Dedifferentiated amniotic fluid mesenchymal stem cell (primary cell): ENCODE results near the gene PLEKHA3.
A peak's percentile ranks its signal among the peaks of the same experiment; 100 is the strongest.
"Not testable (repeated sequence)": the region's sequence is repeated elsewhere in the genome, so short reads cannot be mapped to it uniquely, and the experiment has no call there.

Experiments used
- DNase-seq: peaks from one replicate; pipeline ENCODE4 v3.0.0-alpha.2; 2016; ENCODE audit errors: extremely low spot score

The PLEKHA3 gene

DNA sequence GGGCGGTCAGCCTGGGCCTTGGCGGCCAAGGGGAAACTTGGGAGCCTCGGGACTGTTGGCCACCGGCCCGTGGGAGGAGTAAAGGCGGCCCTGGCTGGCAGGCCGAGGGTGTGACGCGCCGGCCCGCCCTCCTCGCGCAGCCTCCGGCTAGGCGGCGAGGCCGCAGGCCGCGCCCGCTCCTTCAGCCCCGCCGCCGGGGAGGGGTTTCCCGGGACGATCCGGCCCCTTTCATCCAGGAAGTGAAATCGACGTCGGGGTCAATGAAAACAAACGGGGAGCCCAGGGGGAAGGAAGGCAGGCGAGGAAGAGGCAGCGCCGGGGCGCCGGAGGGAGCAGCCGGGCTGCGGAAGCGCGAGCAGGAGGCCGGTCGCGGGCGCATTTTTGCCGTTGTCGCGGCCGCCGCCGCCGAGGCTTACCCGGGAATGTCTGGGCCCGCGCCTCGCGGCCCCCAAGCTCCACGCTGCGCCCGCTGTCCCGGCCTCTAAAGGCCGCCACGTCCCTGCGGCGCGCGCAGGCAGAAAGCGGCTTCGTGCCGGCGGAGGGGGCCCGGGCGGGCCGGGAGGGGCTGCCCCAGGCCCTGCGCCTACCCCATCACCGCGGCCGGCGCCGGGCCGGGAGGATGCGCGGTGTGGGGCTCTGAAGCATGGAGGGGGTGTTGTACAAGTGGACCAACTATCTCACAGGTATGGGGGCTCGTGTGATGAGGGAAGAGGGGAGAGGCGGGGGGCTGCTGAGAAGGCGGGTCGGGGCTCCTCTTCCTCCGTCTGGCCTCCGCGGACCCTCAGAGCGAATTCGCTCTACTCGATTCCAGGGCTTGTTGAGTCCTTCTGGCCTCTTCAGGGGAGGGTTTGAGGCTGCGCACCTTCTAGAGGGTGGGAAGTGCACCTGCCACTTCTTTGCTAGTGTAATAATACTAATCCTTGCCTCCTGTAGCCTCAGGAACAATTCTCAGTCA is at the start of gene PLEKHA3:
TSS of gene PLEKHA3 (plus strand) at position 231 of the 955 bp plus-strand sequence. CDS start at position 644, 413 bp downstream.
- peak; percentile 93 for DNase-seq

GRCh38 chr2:178436662-178437061 is 43.6 kb upstream of the PLEKHA3 start:
- no peak for DNase-seq

- DNase-seq, result no peak
Measured at GRCh38 chr2:178441426-178441825, 38.8 kb upstream of the PLEKHA3 start.

GRCh38 chr2:178448968-178449661 is 31.1 kb upstream of the PLEKHA3 start:
- no peak for DNase-seq

- DNase-seq, result no peak
Measured at GRCh38 chr2:178449700-178450523, 30.3 kb upstream of the PLEKHA3 start.

- peak; percentile 16 for DNase-seq
Measured at GRCh38 chr2:178450524-178450773, 29.8 kb upstream of the PLEKHA3 start.

GRCh38 chr2:178450774-178451525 is 29.3 kb upstream of the PLEKHA3 start, which contains the start of the genes PJVK and PRKRA:
PJVK (plus strand) TSS chr2:178451378; CDS start chr2:178453410, 2,032 bp downstream.
PRKRA (minus strand) TSS chr2:178451175; CDS start chr2:178451030, 145 bp downstream.
- peak; percentile 96 for DNase-seq

- DNase-seq, result no peak
Measured at GRCh38 chr2:178452334-178452733, 27.9 kb upstream of the PLEKHA3 start.

GRCh38 chr2:178452870-178453269 is 27.4 kb upstream of the PLEKHA3 start:
- DNase-seq, result no peak

GRCh38 chr2:178455947-178456346 is 24.3 kb upstream of the PLEKHA3 start:
- no peak for DNase-seq

- DNase-seq, result no peak
Measured at GRCh38 chr2:178457390-178457886, 22.8 kb upstream of the PLEKHA3 start.

DNA sequence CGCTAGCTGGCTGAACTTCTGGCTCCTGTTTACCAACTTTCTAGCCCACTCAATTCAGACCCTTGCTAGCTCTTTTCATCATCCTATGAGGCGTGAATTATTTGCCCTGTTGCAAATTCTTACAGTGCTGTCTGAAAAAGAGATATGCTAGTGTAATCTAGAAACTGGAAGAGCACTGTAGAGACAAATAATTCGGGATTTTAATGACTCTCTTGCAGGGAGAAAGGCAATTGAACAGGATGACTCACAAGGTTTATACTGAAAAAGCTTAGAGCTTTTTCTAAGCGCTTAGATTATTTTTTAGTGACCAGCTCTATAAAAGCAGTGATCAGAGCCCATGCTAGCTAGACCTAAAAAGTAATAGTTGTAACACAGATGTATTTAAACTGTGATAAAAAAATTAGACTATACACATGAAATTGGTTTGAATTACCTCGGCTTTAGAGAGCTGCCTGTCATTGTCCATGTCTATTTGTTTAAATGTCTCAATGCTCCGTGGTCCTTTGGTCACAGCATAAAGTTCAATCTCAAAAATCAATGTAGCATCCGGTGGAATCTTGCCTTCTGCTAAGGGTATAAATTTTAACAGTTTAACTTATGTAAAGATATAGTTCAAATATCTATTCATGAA is 10.9 kb upstream of the PLEKHA3 start:
- DNase-seq, result no peak

DNA sequence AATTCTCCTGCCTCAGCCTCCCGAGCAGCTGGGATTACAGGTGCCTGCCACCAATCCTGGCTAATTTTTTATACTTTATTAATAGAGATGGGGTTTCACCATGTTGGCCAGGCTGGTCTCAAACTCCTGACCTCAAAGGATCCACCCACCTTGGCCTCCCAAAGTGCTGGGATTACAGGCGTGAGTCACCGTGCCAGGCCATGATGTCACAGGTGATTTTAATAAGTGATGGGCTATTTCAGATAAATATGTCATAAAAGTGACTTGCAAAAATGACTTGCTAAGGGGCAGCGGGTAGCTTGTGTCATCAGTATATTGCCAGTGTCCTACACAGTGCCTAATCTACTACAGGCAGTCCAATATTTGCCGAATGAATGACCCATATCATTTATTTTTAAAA is 8.9 kb upstream of the PLEKHA3 start:
- DNase-seq, result not testable (repeated sequence)

DNA sequence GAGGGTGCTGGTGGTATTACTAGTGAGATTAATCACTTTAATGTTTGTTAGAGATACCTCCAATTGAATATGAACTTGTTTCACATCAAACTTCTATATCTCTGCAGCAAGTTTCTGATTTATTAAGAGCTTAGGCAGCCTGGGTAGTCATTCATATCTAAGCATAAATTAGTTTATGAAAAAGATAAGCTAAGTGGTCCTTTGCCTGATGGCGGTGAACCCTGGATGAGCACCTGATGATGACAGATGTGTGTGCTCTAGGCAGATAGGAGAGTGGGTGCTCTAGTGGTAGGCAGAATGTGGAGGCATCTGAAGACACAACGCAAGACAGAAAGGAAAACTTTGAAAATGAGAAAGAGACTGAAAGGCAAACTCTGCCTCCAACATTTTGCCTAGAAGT is 6.9 kb upstream of the PLEKHA3 start:
- no peak for DNase-seq

GRCh38 chr2:178473931-178474330 is 6.3 kb upstream of the PLEKHA3 start:
- DNase-seq, result peak; percentile 58

- DNase-seq, result no peak
Measured at GRCh38 chr2:178474560-178474959, 5.7 kb upstream of the PLEKHA3 start.

DNA sequence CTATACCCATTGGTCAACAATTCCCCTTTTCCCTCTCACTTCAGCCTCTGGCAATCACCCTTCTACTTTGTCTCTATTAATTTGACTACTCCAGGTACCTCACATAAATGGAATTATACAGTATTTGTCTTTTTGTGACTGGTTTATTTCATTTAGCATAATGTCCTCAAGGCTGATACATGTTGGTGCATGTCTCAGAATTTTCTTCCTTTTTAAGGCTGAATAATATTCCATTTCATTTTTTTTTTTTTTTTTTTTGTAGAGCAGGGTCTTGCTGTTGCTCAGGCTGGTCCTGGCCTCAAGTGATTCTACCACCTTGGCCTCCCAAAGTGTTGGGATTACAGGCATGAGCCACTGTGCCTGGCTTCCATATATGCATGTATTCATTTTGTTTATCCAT is 3.8 kb upstream of the PLEKHA3 start:
- no peak for DNase-seq

GRCh38 chr2:178477443-178478129 is 2.7 kb upstream of the PLEKHA3 start:
- DNase-seq, result no peak

DNA sequence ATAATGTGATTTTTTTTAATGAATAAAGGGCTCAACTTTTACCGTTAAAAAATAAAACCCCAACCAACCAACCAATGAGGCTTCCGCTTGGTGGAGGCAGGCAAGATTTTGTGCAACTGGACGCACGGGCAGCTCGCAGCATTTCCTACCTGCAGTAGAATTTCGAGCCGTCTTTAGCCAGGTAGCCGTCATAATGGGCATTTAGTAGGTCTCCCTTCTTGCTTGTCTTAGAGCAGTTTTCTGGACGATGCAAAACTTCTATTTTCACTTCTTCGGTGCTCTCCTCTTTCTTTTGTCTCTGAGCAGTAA is 2.2 kb upstream of the PLEKHA3 start:
- DNase-seq, result no peak
